Kidney (tissue), 14 donors: ENCODE results near the gene TAGLN. TPM values are rescaled to one million over a fixed set of nuclear protein-coding genes. Genes with fewer than 3 reads are reported as not detected.

Source experiments
- DNase-seq, 5 donors: peaks; one replicate each; pipeline ENCODE4 v3.0.0-alpha.2; 2013 to 2020
- FAIRE-seq: peaks from 2 replicates; lab custom pipeline; 2012; peaks lifted over from hg19 to GRCh38; lab: Jason Lieb, UNC
- H3K27ac ChIP-seq, 2 donors: one replicate each; pipeline ENCODE4 v1.7.0; 2013; ENCODE audit warnings: low read depth in 2 of 2, low read length in 2 of 2, inconsistent platforms in 1 of 2
- H3K27me3 ChIP-seq: one replicate; pipeline ENCODE4 v1.7.1; 2013; ENCODE audit warnings: low read length, inconsistent platforms; ENCODE audit not compliant: control insufficient read depth, insufficient read depth
- H3K36me3 ChIP-seq, 3 donors: one replicate each; pipeline versions ENCODE4 v1.7.0 to v1.7.1; 2013; ENCODE audit warnings: low read length in 3 of 3, control low read depth in 1 of 3, inconsistent platforms in 1 of 3; ENCODE audit not compliant: insufficient read depth in 3 of 3, control insufficient read depth in 2 of 3
- H3K4me1 ChIP-seq, 3 donors: one replicate each; pipeline versions ENCODE4 v1.7.0 to v1.7.1; 2013; ENCODE audit warnings: low read length in 3 of 3, inconsistent platforms in 1 of 3, low read depth in 1 of 3; ENCODE audit not compliant: control insufficient read depth in 2 of 3, insufficient read depth in 2 of 3
- H3K4me3 ChIP-seq, 3 donors: one replicate each; pipeline versions ENCODE4 v1.7.0 to v1.8.1; 2013; ENCODE audit warnings: low read length in 3 of 3, control low read depth in 1 of 3, inconsistent platforms in 1 of 3
- H3K9ac ChIP-seq, 3 donors: one replicate each; pipeline versions ENCODE4 v1.7.0 to v1.7.1; 2013; ENCODE audit warnings: low read length in 3 of 3, control low read depth in 1 of 3, inconsistent platforms in 1 of 3
- H3K9me3 ChIP-seq, 3 donors: one replicate each; pipeline versions ENCODE4 v1.7.0 to v1.7.1; 2013; ENCODE audit warnings: low read length in 3 of 3, control low read depth in 1 of 3, inconsistent platforms in 1 of 3; ENCODE audit not compliant: control insufficient read depth in 2 of 3, insufficient read depth in 1 of 3
- intact Hi-C: fragments of 100-400 bp; cut with DNase I; formaldehyde crosslinking; loops from one replicate; pipeline ENCODE4 v1.11.1; 2022
- polyA plus RNA-seq: library from polyadenylated mRNA; stranded (reverse); fragments of 350-450 nt; fragmentation: Illumina TruSeq; extraction: RNeasy Lipid Tissue Mini Kit (QIAGEN cat#74804); gene quantifications from one replicate; pipeline ENCODE4 v1.2.3, GENCODE V29; 2014; ENCODE audit warnings: low read depth, low replicate concordance; ENCODE audit not compliant: insufficient read depth
- total RNA-seq: library from RNA; stranded (reverse); fragmentation: NEBNext Ultra II Directional; extraction: Animal tissue kit (Norgen Biotek cat#: 25700); gene quantifications from one replicate; pipeline ENCODE4 v1.2.1, GENCODE V29; 2021
- TF ChIP-seq, protein P1 (sequence below): IDR thresholded peaks from 3 replicates; pipeline ENCODE4 v1.5.1; 2012; ENCODE audit warnings: mild to moderate bottlenecking, moderate library complexity, borderline replicate concordance; ENCODE audit not compliant: insufficient read depth; ENCODE audit errors: extremely low read depth
- donor health status: control.
- donor health status: control.
- donor health status: control.
- donor health status: control.
- donor health status: control.
- donor health status: DM: yes; HTN: yes; CAD: no.
- donor health status: Normal renal cell carcinoma (clear cell type).

The TAGLN gene
- total and polyA plus RNA-seq, 2 donors from 2014 or later, result 776 to 846 TPM

DNA sequence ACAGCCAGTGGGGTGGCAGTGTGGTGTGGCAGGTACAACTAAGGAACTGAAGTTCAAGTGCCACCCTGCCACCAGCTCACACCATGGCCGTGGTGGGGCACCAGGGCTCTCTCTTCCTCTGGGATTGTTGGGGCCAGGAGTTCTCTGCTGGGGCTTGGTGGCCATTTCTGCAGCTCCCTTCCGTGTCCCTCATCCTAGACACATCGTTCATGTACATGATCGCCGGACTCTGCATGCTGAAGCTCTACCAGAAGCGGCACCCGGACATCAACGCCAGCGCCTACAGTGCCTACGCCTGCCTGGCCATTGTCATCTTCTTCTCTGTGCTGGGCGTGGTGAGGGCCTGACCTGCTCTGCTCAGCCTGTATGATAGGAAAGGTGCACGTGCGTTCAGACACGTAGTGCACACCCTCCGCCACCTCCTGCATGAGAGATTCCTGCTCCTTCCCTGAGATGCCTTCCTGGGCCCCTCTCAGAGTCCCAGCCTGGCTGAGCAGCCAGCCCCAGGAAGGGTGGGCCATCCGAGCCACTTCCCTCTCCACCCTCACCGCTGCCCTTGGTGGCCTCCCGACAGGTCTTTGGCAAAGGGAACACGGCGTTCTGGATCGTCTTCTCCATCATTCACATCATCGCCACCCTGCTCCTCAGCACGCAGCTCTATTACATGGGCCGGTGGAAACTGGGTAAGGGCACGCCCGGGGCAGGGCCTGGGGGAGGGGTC lies 7.3 kb upstream of the TAGLN start:
- intact Hi-C loops, result no loop called here
- Histone ChIP-seq H3K4me3 (no peak overlapping the region), H3K27me3 (no peaks in the 10 kb centered on the region), H3K36me3 (peaks cover 0 to 34% (median 24%) of the 10 kb centered on the region in 3 donors), H3K4me1 (no peaks in the 10 kb centered on the region), H3K9ac (no peak overlapping the region), H3K9me3 (no peaks in the 10 kb centered on the region), H3K27ac (no peak overlapping the region)
- no peak for FAIRE-seq
- TF ChIP-seq, protein P1, sequence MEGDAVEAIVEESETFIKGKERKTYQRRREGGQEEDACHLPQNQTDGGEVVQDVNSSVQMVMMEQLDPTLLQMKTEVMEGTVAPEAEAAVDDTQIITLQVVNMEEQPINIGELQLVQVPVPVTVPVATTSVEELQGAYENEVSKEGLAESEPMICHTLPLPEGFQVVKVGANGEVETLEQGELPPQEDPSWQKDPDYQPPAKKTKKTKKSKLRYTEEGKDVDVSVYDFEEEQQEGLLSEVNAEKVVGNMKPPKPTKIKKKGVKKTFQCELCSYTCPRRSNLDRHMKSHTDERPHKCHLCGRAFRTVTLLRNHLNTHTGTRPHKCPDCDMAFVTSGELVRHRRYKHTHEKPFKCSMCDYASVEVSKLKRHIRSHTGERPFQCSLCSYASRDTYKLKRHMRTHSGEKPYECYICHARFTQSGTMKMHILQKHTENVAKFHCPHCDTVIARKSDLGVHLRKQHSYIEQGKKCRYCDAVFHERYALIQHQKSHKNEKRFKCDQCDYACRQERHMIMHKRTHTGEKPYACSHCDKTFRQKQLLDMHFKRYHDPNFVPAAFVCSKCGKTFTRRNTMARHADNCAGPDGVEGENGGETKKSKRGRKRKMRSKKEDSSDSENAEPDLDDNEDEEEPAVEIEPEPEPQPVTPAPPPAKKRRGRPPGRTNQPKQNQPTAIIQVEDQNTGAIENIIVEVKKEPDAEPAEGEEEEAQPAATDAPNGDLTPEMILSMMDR, result no peak
- peak in 1 of 5 donors; percentile 69 for DNase-seq

- Histone ChIP-seq H3K9me3 (no peaks in the 10 kb centered on the region), H3K36me3 (peaks cover 0 to 34% (median 22%) of the 10 kb centered on the region in 3 donors), H3K4me1 (no peaks in the 10 kb centered on the region), H3K27ac (no peak overlapping the region), H3K4me3 (no peak overlapping the region), H3K9ac (no peak overlapping the region), H3K27me3 (no peaks in the 10 kb centered on the region)
- intact Hi-C loops, result no loop called here
- TF ChIP-seq, protein P1, result no peak
- DNase-seq, result peak in 1 of 5 donors; percentile 25
- no peak for FAIRE-seq
Observed at GRCh38 chr11:117192401-117192875, 6.7 kb upstream of the TAGLN start.

DNA sequence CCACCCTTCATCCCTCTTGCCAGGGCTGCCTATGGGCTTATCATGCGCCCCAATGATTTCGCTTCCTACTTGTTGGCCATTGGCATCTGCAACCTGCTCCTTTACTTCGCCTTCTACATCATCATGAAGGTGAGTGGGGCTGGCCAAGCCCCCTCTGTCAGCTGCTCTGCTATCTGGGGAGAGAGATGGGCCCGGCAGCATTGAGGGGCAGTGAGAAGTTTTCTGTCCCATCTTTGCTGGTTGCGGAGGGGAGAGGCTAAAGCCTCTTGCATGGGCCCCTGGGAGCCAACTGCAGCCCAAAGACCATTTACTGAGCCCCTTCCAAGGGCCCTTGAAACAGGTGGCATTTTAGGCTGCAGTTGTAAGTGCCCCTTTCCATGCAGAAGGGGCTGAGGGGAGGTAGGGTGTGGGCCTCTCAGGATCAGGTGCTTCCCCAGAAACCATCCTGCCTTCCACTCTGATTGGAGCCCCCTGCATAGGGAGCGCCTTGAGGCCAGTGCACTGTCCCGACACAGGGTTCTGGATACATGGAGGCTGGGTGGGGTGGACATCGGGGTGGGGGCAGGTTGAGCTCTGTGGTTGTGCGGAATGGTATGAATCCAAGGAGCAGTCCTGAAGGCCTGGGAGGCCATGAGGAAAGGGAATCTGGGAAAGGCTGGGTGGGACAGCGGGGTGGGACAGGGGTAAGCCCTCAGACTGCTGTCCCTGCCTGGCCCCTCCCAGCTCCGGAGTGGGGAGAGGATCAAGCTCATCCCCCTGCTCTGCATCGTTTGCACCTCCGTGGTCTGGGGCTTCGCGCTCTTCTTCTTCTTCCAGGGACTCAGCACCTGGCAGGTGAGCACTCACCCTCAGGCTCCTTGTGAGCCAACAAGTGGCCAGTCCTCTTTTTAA lies 5.8 kb upstream of the TAGLN start:
- intact Hi-C loops, result no loop called here
- DNase-seq, result peak in 1 of 5 donors; percentile 48
- FAIRE-seq, result no peak

More for the DNA sequence above, 5.8 kb upstream of the TAGLN start:
- Histone ChIP-seq H3K9me3 (no peaks in the 10 kb centered on the region), H3K9ac (no peak overlapping the region), H3K4me1 (no peaks in the 10 kb centered on the region), H3K27me3 (no peaks in the 10 kb centered on the region), H3K36me3 (peaks cover 0 to 30% (median 18%) of the 10 kb centered on the region in 3 donors), H3K4me3 (no peak overlapping the region), H3K27ac (no peak overlapping the region)
- TF ChIP-seq, protein P1, result no peak
